Measurements from ENCODE around the gene NMRK1. TPM values are rescaled to one million over a fixed set of nuclear protein-coding genes. Genes with fewer than 3 reads are reported as not detected.

Gene NMRK1
- polyA plus RNA-seq, 1 donor from 2014 or later, result 12.9 TPM

DNA sequence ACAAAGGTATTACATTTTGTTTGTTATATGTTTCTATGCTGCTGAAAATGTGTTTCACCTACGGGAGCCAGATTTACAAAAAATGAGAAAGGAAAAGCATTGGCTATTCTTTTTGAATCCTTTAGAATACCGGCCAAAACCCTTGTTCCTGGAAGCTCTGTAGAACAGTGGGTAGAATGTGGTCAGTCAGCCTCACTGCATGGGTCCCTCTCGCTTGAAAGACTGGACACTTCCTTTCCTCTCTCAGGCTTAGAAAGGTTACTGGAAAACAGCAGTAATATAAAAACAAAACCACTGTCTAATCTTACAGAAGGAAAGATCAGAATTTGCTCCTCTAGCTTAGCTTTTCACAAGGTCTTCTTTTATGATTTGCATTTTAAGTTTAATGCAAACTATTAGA is 45.4 kb upstream of the NMRK1 start:
- H4K20me1 ChIP-seq (ENCODE audit: insufficient read depth), result no peaks in the 10 kb centered on the region
- no peak overlapping the region for H3K9ac ChIP-seq (ENCODE audit: low read length)
- no peak overlapping the region for H3K27ac ChIP-seq (ENCODE audit: low read length)
- no peak overlapping the region for H3K4me2 ChIP-seq (ENCODE audit: low read length)
- no peaks in the 10 kb centered on the region for H3K9me2 ChIP-seq (ENCODE audit: insufficient read depth, low read length)
- no peak overlapping the region for H2AFZ ChIP-seq (ENCODE audit: low read depth, low read length)
- TF ChIP-seq EP300 (conservative IDR thresholded peaks at IDR 0.05; ENCODE audit: poor library complexity, severe bottlenecking) (no peak), SMC3 (conservative IDR thresholded peaks at IDR 0.05; ENCODE audit: poor library complexity) (no peak), EZH2 (IDR thresholded peaks at IDR 0.05; ENCODE audit: borderline replicate concordance, insufficient read depth, low read length, poor library complexity, severe bottlenecking) (no peak), TAF1 (IDR thresholded peaks at IDR 0.05; ENCODE audit: low read depth) (no peak), POLR2AphosphoS5 (IDR thresholded peaks at IDR 0.05) (no peak), RAD21 (conservative IDR thresholded peaks at IDR 0.05) (no peak), MXI1 (conservative IDR thresholded peaks at IDR 0.05; ENCODE audit: poor library complexity, severe bottlenecking) (no peak)
- TF ChIP-seq, protein P1, sequence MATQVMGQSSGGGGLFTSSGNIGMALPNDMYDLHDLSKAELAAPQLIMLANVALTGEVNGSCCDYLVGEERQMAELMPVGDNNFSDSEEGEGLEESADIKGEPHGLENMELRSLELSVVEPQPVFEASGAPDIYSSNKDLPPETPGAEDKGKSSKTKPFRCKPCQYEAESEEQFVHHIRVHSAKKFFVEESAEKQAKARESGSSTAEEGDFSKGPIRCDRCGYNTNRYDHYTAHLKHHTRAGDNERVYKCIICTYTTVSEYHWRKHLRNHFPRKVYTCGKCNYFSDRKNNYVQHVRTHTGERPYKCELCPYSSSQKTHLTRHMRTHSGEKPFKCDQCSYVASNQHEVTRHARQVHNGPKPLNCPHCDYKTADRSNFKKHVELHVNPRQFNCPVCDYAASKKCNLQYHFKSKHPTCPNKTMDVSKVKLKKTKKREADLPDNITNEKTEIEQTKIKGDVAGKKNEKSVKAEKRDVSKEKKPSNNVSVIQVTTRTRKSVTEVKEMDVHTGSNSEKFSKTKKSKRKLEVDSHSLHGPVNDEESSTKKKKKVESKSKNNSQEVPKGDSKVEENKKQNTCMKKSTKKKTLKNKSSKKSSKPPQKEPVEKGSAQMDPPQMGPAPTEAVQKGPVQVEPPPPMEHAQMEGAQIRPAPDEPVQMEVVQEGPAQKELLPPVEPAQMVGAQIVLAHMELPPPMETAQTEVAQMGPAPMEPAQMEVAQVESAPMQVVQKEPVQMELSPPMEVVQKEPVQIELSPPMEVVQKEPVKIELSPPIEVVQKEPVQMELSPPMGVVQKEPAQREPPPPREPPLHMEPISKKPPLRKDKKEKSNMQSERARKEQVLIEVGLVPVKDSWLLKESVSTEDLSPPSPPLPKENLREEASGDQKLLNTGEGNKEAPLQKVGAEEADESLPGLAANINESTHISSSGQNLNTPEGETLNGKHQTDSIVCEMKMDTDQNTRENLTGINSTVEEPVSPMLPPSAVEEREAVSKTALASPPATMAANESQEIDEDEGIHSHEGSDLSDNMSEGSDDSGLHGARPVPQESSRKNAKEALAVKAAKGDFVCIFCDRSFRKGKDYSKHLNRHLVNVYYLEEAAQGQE (IDR thresholded peaks at IDR 0.05; ENCODE audit: borderline replicate concordance), result no peak
- TF ChIP-seq, protein P2, sequence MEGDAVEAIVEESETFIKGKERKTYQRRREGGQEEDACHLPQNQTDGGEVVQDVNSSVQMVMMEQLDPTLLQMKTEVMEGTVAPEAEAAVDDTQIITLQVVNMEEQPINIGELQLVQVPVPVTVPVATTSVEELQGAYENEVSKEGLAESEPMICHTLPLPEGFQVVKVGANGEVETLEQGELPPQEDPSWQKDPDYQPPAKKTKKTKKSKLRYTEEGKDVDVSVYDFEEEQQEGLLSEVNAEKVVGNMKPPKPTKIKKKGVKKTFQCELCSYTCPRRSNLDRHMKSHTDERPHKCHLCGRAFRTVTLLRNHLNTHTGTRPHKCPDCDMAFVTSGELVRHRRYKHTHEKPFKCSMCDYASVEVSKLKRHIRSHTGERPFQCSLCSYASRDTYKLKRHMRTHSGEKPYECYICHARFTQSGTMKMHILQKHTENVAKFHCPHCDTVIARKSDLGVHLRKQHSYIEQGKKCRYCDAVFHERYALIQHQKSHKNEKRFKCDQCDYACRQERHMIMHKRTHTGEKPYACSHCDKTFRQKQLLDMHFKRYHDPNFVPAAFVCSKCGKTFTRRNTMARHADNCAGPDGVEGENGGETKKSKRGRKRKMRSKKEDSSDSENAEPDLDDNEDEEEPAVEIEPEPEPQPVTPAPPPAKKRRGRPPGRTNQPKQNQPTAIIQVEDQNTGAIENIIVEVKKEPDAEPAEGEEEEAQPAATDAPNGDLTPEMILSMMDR (IDR thresholded peaks at IDR 0.05; ENCODE audit: poor library complexity, severe bottlenecking), result no peak
- H3F3A ChIP-seq (ENCODE audit: insufficient read depth, low read length, poor library complexity, severe bottlenecking), result no peaks in the 10 kb centered on the region
- no peaks in the 10 kb centered on the region for H3K27me3 ChIP-seq (ENCODE audit: insufficient read depth, low read depth, low read length)
- H3K36me3 ChIP-seq (ENCODE audit: insufficient read depth, low read length), result no peaks in the 10 kb centered on the region
- H3K79me2 ChIP-seq (replicated peaks; ENCODE audit: insufficient read depth, low read length), result no peaks in the 10 kb centered on the region
- no peak overlapping the region for H3K4me3 ChIP-seq (ENCODE audit: low read length)
- H3K9me3 ChIP-seq (ENCODE audit: low read length), result no peaks in the 10 kb centered on the region

DNA sequence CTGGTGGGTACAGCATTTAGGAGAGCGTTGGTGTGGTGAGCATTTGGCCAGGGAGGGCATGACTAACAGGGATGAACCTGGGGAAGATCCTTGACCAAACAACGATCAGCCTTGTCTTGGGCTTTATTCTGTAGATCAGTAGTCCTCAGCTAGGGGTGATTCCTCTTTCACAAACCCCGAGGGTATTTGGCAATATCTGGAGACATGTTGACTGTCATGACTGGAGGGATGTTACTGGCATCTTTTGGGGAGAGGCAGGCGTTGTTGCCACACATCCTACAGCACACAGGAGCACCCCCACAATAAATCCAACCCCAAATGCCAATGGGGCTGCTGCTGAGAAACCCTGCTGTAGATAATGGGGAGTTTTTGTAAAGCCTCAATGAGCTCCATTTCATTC is 44.3 kb upstream of the NMRK1 start:
- no peaks in the 10 kb centered on the region for H3K27me3 ChIP-seq (ENCODE audit: insufficient read depth, low read depth, low read length)
- no peak overlapping the region for H3K9ac ChIP-seq (ENCODE audit: low read length)
- H3K27ac ChIP-seq (ENCODE audit: low read length), result no peak overlapping the region
- no peaks in the 10 kb centered on the region for H3K36me3 ChIP-seq (ENCODE audit: insufficient read depth, low read length)
- no peaks in the 10 kb centered on the region for H4K20me1 ChIP-seq (ENCODE audit: insufficient read depth)
- no peaks in the 10 kb centered on the region for H3K79me2 ChIP-seq (replicated peaks; ENCODE audit: insufficient read depth, low read length)
- no peak overlapping the region for H2AFZ ChIP-seq (ENCODE audit: low read depth, low read length)
- H3K4me3 ChIP-seq (ENCODE audit: low read length), result no peak overlapping the region
- H3K9me3 ChIP-seq (ENCODE audit: low read length), result no peaks in the 10 kb centered on the region
- no peaks in the 10 kb centered on the region for H3F3A ChIP-seq (ENCODE audit: insufficient read depth, low read length, poor library complexity, severe bottlenecking)
- H3K4me2 ChIP-seq (ENCODE audit: low read length), result no peak overlapping the region
- no peaks in the 10 kb centered on the region for H3K9me2 ChIP-seq (ENCODE audit: insufficient read depth, low read length)
- no peak for TF ChIP-seq EZH2 (IDR thresholded peaks at IDR 0.05; ENCODE audit: borderline replicate concordance, insufficient read depth, low read length, poor library complexity, severe bottlenecking)
- TF ChIP-seq POLR2AphosphoS5 (IDR thresholded peaks at IDR 0.05), result no peak
- TF ChIP-seq, protein P2 (IDR thresholded peaks at IDR 0.05; ENCODE audit: poor library complexity, severe bottlenecking), result no peak
- TF ChIP-seq, protein P1 (IDR thresholded peaks at IDR 0.05; ENCODE audit: borderline replicate concordance), result no peak
- TF ChIP-seq RAD21 (conservative IDR thresholded peaks at IDR 0.05), result no peak
- TF ChIP-seq SMC3 (conservative IDR thresholded peaks at IDR 0.05; ENCODE audit: poor library complexity), result no peak
- TF ChIP-seq EP300 (conservative IDR thresholded peaks at IDR 0.05; ENCODE audit: poor library complexity, severe bottlenecking), result no peak
- no peak for TF ChIP-seq MXI1 (conservative IDR thresholded peaks at IDR 0.05; ENCODE audit: poor library complexity, severe bottlenecking)
